DOHH2 (cell line): ENCODE results near the gene PDE4B.

Source experiments
- CTCF ChIP-seq: fragments of 200-600 bp; sonication (generic); IDR thresholded peaks from one replicate; pipeline ENCODE4 v1.5.1; 2014; ENCODE audit warnings: antibody characterized with exemption, mild to moderate bottlenecking, low read depth, low read length; ENCODE audit not compliant: poor library complexity, severe bottlenecking
- EZH2phosphoT487 ChIP-seq: fragments of 200-600 bp; sonication (generic); IDR thresholded peaks from 2 replicates; pipeline ENCODE4 v1.6.1; 2017; ENCODE audit warnings: borderline replicate concordance, mild to moderate bottlenecking, antibody characterized with exemption, low read length, moderate library complexity, mixed read lengths

- TF ChIP-seq CTCF (no peak), EZH2phosphoT487 (no peak)
Measured at GRCh38 chr1:65836686-65837085, 44.0 kb downstream of the PDE4B start.
